Body of pancreas (tissue), 4 donors: ENCODE results near the gene RUNX3.

Source experiments
- CTCF ChIP-seq, 7 experiments: fragments of 450-650 bp in 4 of 7; fragments of 200-600 bp in 3 of 7; sonication (generic) in 3 of 7; IDR thresholded peaks; one replicate each; pipeline ENCODE4 v1.5.1; 2016 to 2019; ENCODE audit warnings: antibody characterized with exemption in 7 of 7
- POLR2A ChIP-seq, 3 donors: fragments of 450-650 bp; IDR thresholded peaks; one replicate each; pipeline ENCODE4 v1.6.1; 2016; ENCODE audit warnings: antibody characterized with exemption in 3 of 3, mild to moderate bottlenecking in 2 of 3

DNA sequence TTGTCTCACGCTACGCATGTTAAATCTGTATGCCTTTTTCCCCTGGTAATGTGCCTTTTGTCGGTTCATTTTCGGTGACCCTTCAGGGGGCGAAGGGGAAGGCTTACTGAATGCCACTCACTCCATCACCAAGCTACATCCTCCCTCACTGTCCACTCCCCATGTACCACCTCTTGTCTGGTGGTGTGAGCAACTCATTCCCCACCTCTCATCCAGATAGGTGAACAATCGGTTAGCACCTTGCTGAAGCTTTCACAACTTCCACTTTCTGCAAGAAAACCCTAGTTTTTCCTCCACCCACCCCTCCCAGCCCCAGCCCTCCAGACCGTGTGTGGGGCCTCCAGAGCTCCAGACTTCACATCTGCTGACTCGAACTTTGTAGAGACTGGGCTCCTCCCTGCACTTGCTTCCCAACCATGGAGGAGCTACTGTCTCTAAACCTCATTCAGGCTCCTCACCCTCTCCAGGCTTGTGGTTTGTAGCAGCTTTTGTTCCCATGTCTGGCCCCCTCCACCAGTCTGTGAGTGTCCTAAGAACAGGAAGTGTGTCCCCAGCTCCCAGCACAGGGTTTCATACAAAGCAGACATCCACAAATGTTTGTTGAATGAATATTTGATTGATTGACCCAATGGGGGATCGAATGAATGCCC lies 48.4 kb upstream of the RUNX3 start:
- TF ChIP-seq CTCF (IDR thresholded peaks at IDR 0.05) (no peak), POLR2A (IDR thresholded peaks at IDR 0.05) (no peak)
